HepG2 (cell line): Measurements from ENCODE around the gene VPS9D1. TPM values are rescaled to one million over a fixed set of nuclear protein-coding genes. Genes with fewer than 3 reads are reported as not detected.

ENCODE experiments used
- AHR ChIP-seq: IDR thresholded peaks from 2 replicates; pipeline ENCODE4 v1.6.1; 2018; ENCODE audit warnings: missing genetic modification reagents, missing compliant biosample characterization
- ARID5B ChIP-seq: IDR thresholded peaks from 2 replicates; pipeline ENCODE4 v1.4.0; 2020; ENCODE audit warnings: mild to moderate bottlenecking, missing genetic modification reagents
- CBX5 ChIP-seq: sonication (generic); formaldehyde crosslinking; IDR thresholded peaks from 2 replicates; pipeline ENCODE4 v1.4.0; 2020; ENCODE audit warnings: missing genetic modification reagents, borderline replicate concordance
- GATAD2A ChIP-seq: IDR thresholded peaks from 2 replicates; pipeline ENCODE4 v1.6.1; 2016
- KDM1A ChIP-seq: IDR thresholded peaks from 2 replicates; pipeline ENCODE4 v1.6.1; 2016; ENCODE audit warnings: missing compliant biosample characterization
- KLF12 ChIP-seq: sonication (generic); formaldehyde crosslinking; IDR thresholded peaks from 2 replicates; pipeline ENCODE4 v1.4.0; 2020; ENCODE audit warnings: missing genetic modification reagents, borderline replicate concordance
- PHF21A ChIP-seq: sonication (generic); formaldehyde crosslinking; IDR thresholded peaks from 2 replicates; pipeline ENCODE4 v1.5.0; 2020; ENCODE audit warnings: mild to moderate bottlenecking, missing genetic modification reagents
- SOX6 ChIP-seq, 2 experiments: fragments of 450-650 bp in 1 of 2; sonication (generic) in 1 of 2; formaldehyde crosslinking in 1 of 2; IDR thresholded peaks; 2 replicates each; pipeline versions ENCODE4 v1.4.0 to v1.6.1; 2017 to 2020; ENCODE audit warnings: antibody characterized with exemption in 1 of 2, mild to moderate bottlenecking in 1 of 2, missing genetic modification reagents in 1 of 2
- TAF15 ChIP-seq: fragments of 200-400 bp; formaldehyde crosslinking; IDR thresholded peaks from one replicate; pipeline ENCODE4 v1.6.1; 2018; ENCODE audit warnings: mild to moderate bottlenecking, low read depth, low read length; ENCODE audit not compliant: poor library complexity, severe bottlenecking
- THYN1 ChIP-seq: sonication (generic); formaldehyde crosslinking; IDR thresholded peaks from 2 replicates; pipeline ENCODE4 v1.8.1; 2023; ENCODE audit warnings: low read depth, mild to moderate bottlenecking, moderate library complexity, missing genetic modification reagents, borderline replicate concordance
- U2AF2 ChIP-seq: fragments of 200-400 bp; formaldehyde crosslinking; IDR thresholded peaks from 2 replicates; pipeline ENCODE4 v1.6.1; 2017; ENCODE audit warnings: low read depth, mild to moderate bottlenecking, low read length
- XRCC5 ChIP-seq: fragments of 200-400 bp; formaldehyde crosslinking; optimal IDR thresholded peaks from 2 replicates; pipeline ENCODE3; 2017; ENCODE audit warnings: mild to moderate bottlenecking, low read length
- ZBTB46 ChIP-seq: sonication (generic); formaldehyde crosslinking; IDR thresholded peaks from 2 replicates; pipeline ENCODE4 v1.4.0; 2020; ENCODE audit warnings: mild to moderate bottlenecking, missing genetic modification reagents, borderline replicate concordance
- ZNF253 ChIP-seq: sonication (generic); formaldehyde crosslinking; IDR thresholded peaks from 2 replicates; pipeline ENCODE4 v1.8.0; 2022; ENCODE audit warnings: mild to moderate bottlenecking, missing genetic modification reagents, borderline replicate concordance
- ZNF468 ChIP-seq: sonication (generic); formaldehyde crosslinking; IDR thresholded peaks from 2 replicates; pipeline ENCODE4 v1.8.0; 2022; ENCODE audit warnings: mild to moderate bottlenecking, moderate library complexity, missing genetic modification reagents
- ZSCAN12 ChIP-seq: sonication (generic); formaldehyde crosslinking; IDR thresholded peaks from 2 replicates; pipeline ENCODE4 v1.9.0; 2021; ENCODE audit warnings: mild to moderate bottlenecking, missing genetic modification reagents
- ZXDC ChIP-seq: sonication (generic); formaldehyde crosslinking; IDR thresholded peaks from 2 replicates; pipeline ENCODE4 v1.5.0; 2020; ENCODE audit warnings: mild to moderate bottlenecking, missing genetic modification reagents
- polyA plus RNA-seq, 8 experiments: library from polyadenylated mRNA; depleted of rRNA in 3 of 8; stranded (reverse) in 7 of 8; unstranded in 1 of 8; fragments of >200 nt; fragmentation: Illumina TruSeq in 4 of 8; extraction: Trizol in 4 of 8; gene quantifications; 2 replicates each; pipeline versions ENCODE4 v1.2.1 to v1.2.3, GENCODE V29; 2011 to 2016; ENCODE audit warnings: low read depth in 4 of 8, missing spikeins in 1 of 8, mixed read lengths in 1 of 8; ENCODE audit not compliant: insufficient read depth in 1 of 8
- total RNA-seq, 5 experiments: library from RNA; depleted of rRNA; stranded (reverse); fragments of >200 nt; fragmentation: Illumina TruSeq; extraction: Trizol; gene quantifications; 2 replicates each; pipeline ENCODE4 v1.2.3, GENCODE V29; 2016; ENCODE audit warnings: low read depth in 1 of 5
- TF ChIP-seq, protein P1 (sequence below): IDR thresholded peaks from 2 replicates; pipeline ENCODE4 v1.6.1; 2016; ENCODE audit warnings: low read depth, control low read depth

Gene VPS9D1
- total and polyA plus RNA-seq, 2 of the 13 experiments (the other 11 are each of a cell fraction or from before 2014, with no cell fraction given) = 10.1 to 13.2 TPM

DNA sequence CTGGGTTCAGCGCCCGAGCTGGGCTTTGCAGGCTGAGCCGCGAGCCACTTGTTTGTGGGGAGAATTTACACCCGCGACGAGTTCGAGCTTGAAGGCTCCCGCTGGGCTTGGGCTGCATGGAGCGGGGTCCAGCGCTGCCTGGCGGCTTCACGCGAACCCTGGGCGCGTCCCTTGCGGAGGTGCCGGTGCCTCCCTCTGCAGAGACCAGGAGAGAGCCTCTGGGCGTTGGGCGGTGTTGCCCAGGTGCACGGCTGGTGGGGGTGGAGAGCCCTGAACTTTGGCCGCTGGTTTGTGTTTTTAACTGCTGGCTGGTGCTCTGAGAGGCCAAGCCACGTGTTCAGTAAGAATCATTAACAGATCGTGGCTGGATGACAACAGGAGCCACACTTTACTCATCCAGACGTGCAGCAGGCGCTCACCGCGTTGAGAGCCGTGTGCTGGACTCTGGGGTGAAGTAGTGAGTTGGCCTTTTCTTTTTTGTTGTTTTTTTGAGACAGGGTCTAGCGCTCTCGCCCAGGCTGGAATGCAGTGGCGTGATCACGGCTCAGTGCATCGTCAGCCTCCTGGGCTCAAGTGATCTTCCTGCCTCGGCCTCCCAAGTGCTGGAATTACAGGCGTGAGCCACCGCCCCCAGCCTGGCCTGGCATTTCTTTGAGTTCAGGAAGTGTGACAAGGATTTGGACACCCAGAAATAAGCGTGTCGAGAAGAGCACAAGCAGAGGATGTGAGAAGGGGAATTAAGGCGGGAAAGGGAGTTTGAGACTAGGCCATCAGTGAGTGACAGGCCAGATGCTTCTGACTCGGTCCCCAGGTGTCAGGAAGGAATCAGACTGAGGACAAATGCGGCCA, 33.4 kb downstream of the VPS9D1 start (continued):
- TF ChIP-seq ARID5B (CRISPR knock-in tag) (peak; percentile 91), XRCC5 (peak; percentile 94), SOX6 (IDR thresholded peaks at IDR 0.05) (no peak), SOX6 (CRISPR knock-in tag; IDR thresholded peaks at IDR 0.05) (peak; percentile 98), ZNF468 (CRISPR knock-in tag) (peak; percentile 77; the same call in 1 of the 2 replicates), TAF15 (no peak), U2AF2 (no peak), KDM1A (CRISPR knock-in tag) (peak; percentile 35; the same call in 1 of the 2 replicates), AHR (CRISPR knock-in tag) (no peak; the same call in 1 of the 2 replicates), ZNF253 (no peak; the same call in 1 of the 2 replicates), CBX5 (CRISPR knock-in tag) (peak; percentile 93; the same call in 1 of the 2 replicates), PHF21A (peak; percentile 99), GATAD2A (CRISPR knock-in tag) (peak; percentile 95), THYN1 (CRISPR knock-in tag) (0 out of 2 replicates have a peak, but pooled peaks have one; percentile 74), KLF12 (CRISPR knock-in tag) (peak; percentile 98), ZXDC (CRISPR knock-in tag) (peak; percentile 92), ZSCAN12 (CRISPR knock-in tag) (peak; percentile 98), ZBTB46 (CRISPR knock-in tag) (no peak)
- TF ChIP-seq, protein P1, sequence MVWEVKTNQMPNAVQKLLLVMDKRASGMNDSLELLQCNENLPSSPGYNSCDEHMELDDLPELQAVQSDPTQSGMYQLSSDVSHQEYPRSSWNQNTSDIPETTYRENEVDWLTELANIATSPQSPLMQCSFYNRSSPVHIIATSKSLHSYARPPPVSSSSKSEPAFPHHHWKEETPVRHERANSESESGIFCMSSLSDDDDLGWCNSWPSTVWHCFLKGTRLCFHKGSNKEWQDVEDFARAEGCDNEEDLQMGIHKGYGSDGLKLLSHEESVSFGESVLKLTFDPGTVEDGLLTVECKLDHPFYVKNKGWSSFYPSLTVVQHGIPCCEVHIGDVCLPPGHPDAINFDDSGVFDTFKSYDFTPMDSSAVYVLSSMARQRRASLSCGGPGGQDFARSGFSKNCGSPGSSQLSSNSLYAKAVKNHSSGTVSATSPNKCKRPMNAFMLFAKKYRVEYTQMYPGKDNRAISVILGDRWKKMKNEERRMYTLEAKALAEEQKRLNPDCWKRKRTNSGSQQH = peak; percentile 98
